Sigmoid colon (tissue), 4 donors: ENCODE results near the gene NPHP4.

Experiments
- EP300 ChIP-seq, 4 donors: sonication (generic); formaldehyde crosslinking; IDR thresholded peaks; one replicate each; pipeline ENCODE4 v1.6.1; 2017; ENCODE audit warnings: antibody characterized with exemption in 4 of 4
- POLR2A ChIP-seq, 2 donors: fragments of 450-650 bp; IDR thresholded peaks; one replicate each; pipeline ENCODE4 v1.6.1; 2016; ENCODE audit warnings: antibody characterized with exemption in 2 of 2, mild to moderate bottlenecking in 2 of 2, moderate library complexity in 2 of 2
- POLR2AphosphoS5 ChIP-seq, 4 donors: sonication (generic); formaldehyde crosslinking; IDR thresholded peaks; one replicate each; pipeline ENCODE4 v1.6.1; 2017; ENCODE audit warnings: antibody characterized with exemption in 4 of 4
- TF ChIP-seq, protein P1 (sequence below), 4 experiments: fragments of 450-650 bp in 3 of 4; fragments of 200-600 bp in 1 of 4; IDR thresholded peaks; one replicate each; pipeline ENCODE4 v1.5.1; 2016 to 2019; ENCODE audit warnings: antibody characterized with exemption in 4 of 4, mild to moderate bottlenecking in 3 of 4, moderate library complexity in 2 of 4

GRCh38 chr1:5892329-5892728 is 99.9 kb downstream of the NPHP4 start:
- TF ChIP-seq POLR2AphosphoS5 (IDR thresholded peaks at IDR 0.05) = no peak
- TF ChIP-seq, protein P1, sequence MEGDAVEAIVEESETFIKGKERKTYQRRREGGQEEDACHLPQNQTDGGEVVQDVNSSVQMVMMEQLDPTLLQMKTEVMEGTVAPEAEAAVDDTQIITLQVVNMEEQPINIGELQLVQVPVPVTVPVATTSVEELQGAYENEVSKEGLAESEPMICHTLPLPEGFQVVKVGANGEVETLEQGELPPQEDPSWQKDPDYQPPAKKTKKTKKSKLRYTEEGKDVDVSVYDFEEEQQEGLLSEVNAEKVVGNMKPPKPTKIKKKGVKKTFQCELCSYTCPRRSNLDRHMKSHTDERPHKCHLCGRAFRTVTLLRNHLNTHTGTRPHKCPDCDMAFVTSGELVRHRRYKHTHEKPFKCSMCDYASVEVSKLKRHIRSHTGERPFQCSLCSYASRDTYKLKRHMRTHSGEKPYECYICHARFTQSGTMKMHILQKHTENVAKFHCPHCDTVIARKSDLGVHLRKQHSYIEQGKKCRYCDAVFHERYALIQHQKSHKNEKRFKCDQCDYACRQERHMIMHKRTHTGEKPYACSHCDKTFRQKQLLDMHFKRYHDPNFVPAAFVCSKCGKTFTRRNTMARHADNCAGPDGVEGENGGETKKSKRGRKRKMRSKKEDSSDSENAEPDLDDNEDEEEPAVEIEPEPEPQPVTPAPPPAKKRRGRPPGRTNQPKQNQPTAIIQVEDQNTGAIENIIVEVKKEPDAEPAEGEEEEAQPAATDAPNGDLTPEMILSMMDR (IDR thresholded peaks at IDR 0.05) = no peak
- TF ChIP-seq POLR2A (IDR thresholded peaks at IDR 0.05) = no peak
- no peak for TF ChIP-seq EP300 (IDR thresholded peaks at IDR 0.05)
